Measurements from ENCODE around the gene CECR2.

DNA sequence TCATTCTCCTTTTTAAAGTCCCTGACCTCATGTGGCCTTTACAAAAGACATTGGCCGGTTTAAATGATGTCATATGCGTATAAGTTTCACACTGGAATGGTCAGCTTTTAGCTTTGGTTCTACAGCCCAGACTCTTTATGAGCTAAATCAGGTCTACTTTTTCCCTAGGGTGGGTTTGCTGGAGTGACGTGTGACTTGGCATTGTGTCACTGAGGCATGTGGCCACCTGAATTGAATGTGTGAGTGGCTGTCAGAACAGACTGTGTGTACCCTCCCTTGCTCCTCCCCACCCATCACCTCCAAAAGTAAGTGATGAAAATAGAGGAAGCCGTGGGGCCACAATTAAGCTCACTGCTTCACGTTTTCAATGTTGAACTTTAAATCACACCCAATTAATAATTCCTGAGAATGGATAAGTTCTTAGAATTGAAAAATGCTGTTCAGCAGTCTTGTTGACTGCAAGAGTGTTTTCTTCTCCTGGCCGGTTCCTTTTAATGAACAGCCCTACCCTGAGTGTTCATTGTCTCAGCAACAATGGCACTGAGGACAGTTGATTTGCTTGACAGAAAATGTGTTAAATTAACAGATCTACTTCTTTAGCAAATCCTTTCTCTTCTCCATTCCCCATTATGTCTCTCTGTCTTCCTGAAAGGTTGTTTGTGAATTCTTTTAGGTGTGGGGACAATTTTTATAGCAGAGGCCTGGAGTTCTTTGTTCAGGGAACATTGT lies 11.3 kb downstream of the CECR2 start:
- TF ChIP-seq, protein P1, sequence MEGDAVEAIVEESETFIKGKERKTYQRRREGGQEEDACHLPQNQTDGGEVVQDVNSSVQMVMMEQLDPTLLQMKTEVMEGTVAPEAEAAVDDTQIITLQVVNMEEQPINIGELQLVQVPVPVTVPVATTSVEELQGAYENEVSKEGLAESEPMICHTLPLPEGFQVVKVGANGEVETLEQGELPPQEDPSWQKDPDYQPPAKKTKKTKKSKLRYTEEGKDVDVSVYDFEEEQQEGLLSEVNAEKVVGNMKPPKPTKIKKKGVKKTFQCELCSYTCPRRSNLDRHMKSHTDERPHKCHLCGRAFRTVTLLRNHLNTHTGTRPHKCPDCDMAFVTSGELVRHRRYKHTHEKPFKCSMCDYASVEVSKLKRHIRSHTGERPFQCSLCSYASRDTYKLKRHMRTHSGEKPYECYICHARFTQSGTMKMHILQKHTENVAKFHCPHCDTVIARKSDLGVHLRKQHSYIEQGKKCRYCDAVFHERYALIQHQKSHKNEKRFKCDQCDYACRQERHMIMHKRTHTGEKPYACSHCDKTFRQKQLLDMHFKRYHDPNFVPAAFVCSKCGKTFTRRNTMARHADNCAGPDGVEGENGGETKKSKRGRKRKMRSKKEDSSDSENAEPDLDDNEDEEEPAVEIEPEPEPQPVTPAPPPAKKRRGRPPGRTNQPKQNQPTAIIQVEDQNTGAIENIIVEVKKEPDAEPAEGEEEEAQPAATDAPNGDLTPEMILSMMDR (IDR thresholded peaks at IDR 0.05) = no peak
- TF ChIP-seq POLR2A (IDR thresholded peaks at IDR 0.05) = no peak
